Large intestine (tissue), 3 donors: ENCODE measurements around the gene KSR2. TPM values are rescaled to one million over a fixed set of nuclear protein-coding genes. Genes with fewer than 3 reads are reported as not detected.

Experiments used
- DNase-seq, 2 donors: peaks; one replicate each; pipeline versions ENCODE4 v3.0.0 to v3.0.0-alpha.2; 2013
- H3K27ac ChIP-seq: one replicate; pipeline ENCODE4 v1.5.1; 2013; ENCODE audit warnings: low read length
- H3K27me3 ChIP-seq: 2 replicates; pipeline ENCODE4 v1.6.1; 2013; ENCODE audit warnings: low read length; ENCODE audit not compliant: control insufficient read depth, insufficient read depth
- H3K36me3 ChIP-seq: 2 replicates; pipeline ENCODE4 v1.6.1; 2013; ENCODE audit warnings: low read length; ENCODE audit not compliant: control insufficient read depth, insufficient read depth
- H3K4me1 ChIP-seq: one replicate; pipeline ENCODE4 v1.6.1; 2013; ENCODE audit warnings: low read length; ENCODE audit not compliant: control insufficient read depth, insufficient read depth
- H3K4me3 ChIP-seq: one replicate; pipeline ENCODE4 v1.5.1; 2013; ENCODE audit warnings: low read length
- H3K9me3 ChIP-seq: one replicate; pipeline ENCODE4 v1.6.1; 2013; ENCODE audit warnings: mild to moderate bottlenecking, low read depth, low read length, moderate library complexity; ENCODE audit not compliant: control insufficient read depth
- WGBS: methylation state at CpG from one replicate; pipeline ENCODE4 v1.1.5; 2013; ENCODE audit warnings: low lambda C conversion rate; ENCODE audit not compliant: insufficient coverage; 5-methylcytosine and 5-hydroxymethylcytosine counted together
- polyA plus RNA-seq: library from polyadenylated mRNA; unstranded; fragments of 120-200 nt; gene quantifications from one replicate; pipeline ENCODE4 v1.2.1, GENCODE V29; 2013

Gene KSR2
- polyA plus RNA-seq, 1 donor = 0.61 TPM

DNA sequence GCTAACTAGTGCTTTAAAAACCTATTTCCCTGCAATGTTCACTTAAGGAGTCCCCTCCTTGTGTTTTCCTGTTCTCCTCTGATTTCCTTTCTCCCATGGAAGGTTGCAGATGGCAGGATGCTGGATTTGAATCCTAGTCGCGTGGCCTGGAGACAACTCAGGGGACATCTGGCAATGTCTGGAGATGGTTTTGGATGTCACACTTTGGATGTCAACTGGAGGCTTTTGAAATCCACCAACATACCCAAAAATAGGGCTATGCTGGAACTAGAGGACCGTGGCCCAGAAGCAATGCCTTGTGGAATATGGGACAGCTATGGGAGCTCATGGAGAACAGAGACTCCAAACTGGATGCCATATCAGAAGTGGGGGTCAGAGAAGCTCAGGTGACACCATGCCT lies 511.6 kb downstream of the KSR2 start:
- no peak for DNase-seq
- H3K9me3 ChIP-seq = no peaks in the 10 kb centered on the region
- H3K36me3 ChIP-seq = no peaks in the 10 kb centered on the region
- H3K27me3 ChIP-seq = peaks cover 2% of the 10 kb centered on the region
- WGBS = no CpG with 5 or more reads among the region's 3 CpGs
- no peak overlapping the region for H3K4me3 ChIP-seq
- H3K27ac ChIP-seq = no peak overlapping the region
- no peaks in the 10 kb centered on the region for H3K4me1 ChIP-seq

DNA sequence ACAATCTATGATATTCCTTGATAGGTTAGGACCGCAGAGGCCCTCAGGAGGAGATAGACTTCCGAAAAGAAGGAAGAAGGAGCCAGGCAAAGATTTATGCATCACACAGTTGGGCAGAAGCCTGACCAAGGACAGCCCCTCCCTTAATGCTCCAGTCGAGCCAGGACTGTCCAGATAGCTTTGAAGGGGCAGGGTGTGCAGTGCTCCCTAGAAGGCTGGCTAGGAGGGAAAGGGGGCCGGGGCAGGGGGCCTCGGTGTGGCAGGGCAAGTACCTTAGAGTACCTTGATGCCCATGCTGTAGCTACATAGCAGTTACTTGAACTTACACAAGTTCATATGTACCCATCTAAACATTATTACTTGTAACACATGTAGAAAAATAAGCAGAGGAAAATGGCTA lies 512.7 kb downstream of the KSR2 start:
- Histone ChIP-seq H3K36me3 (no peaks in the 10 kb centered on the region), H3K27me3 (peaks cover 2% of the 10 kb centered on the region), H3K4me1 (no peaks in the 10 kb centered on the region), H3K4me3 (no peak overlapping the region), H3K9me3 (no peaks in the 10 kb centered on the region), H3K27ac (no peak overlapping the region)
- no peak for DNase-seq
- 92% methylated on average over 2 of the region's 5 CpGs for WGBS

DNA sequence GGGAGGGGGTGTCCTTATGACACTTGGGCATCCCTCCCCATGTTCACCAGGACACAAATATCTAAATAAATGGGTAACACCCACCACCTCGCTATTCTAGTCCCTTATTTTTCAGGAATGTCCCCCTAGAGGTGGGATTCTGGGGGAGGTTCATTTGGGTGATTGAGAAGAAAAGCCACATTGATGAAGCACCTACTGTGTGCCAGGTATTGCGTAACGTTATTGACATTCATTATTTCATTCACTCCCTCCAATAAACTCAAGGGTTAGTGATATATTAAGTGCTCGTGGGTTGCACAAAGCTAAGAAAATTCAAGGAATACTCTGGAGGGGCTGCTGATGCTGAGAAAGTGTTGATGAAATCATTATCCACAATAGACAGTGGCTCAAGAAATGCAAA lies 514.8 kb downstream of the KSR2 start:
- H3K27ac ChIP-seq = no peak overlapping the region
- no peaks in the 10 kb centered on the region for H3K4me1 ChIP-seq
- H3K27me3 ChIP-seq = peaks cover 2% of the 10 kb centered on the region
- no peak for DNase-seq
- H3K9me3 ChIP-seq = no peaks in the 10 kb centered on the region
- H3K36me3 ChIP-seq = no peaks in the 10 kb centered on the region
- no CpG with 5 or more reads among the region's 4 CpGs for WGBS
- H3K4me3 ChIP-seq = no peak overlapping the region

DNA sequence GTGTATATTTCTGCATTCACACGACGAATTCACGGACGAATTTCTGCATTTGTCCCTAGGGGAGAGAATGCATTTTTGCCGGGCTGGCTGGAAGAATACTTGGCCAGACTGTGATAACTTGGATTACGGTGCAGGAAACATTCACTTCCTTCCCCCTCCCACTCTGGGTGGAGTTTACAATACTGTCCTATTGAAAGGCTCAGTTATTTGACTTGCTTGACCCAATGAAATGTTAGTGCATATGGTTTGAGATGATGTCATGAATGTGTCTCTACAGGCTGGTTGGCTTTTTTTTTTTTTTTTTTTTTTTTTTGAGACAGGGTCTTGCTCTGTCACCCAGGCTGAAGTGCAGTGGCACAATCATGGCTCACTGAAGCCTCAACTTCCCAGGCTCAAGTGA lies 516.7 kb downstream of the KSR2 start:
- Histone ChIP-seq H3K9me3 (no peaks in the 10 kb centered on the region), H3K27ac (no peak overlapping the region), H3K4me3 (no peak overlapping the region), H3K4me1 (no peaks in the 10 kb centered on the region), H3K27me3 (peaks cover 2% of the 10 kb centered on the region), H3K36me3 (no peaks in the 10 kb centered on the region)
- DNase-seq = no peak
- WGBS = no CpG with 5 or more reads among the region's 6 CpGs

DNA sequence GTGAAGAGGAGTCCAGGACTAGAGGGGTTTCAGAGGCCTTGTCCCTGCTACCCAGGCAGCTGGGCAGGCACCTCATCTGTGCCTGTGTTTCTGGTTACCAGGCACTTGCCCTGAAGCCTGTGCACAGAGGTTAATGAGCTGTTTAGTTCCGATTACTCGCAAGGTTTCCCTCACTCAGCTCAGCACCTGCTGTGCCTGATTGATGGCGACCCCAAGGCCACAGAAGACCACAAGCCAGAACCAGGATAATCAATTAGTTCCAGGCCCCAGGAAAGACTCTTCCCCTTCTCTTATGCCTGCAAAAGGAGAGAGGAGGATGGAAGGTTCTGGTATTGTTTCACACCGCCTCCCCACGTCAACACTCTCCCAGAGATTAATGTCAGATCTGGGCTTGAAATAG lies 518.6 kb downstream of the KSR2 start:
- no CpG with 5 or more reads among the region's 5 CpGs for WGBS
- Histone ChIP-seq H3K4me1 (no peaks in the 10 kb centered on the region), H3K27ac (no peak overlapping the region), H3K36me3 (no peaks in the 10 kb centered on the region), H3K4me3 (no peak overlapping the region), H3K27me3 (peaks cover 2% of the 10 kb centered on the region), H3K9me3 (no peaks in the 10 kb centered on the region)
- DNase-seq = no peak

DNA sequence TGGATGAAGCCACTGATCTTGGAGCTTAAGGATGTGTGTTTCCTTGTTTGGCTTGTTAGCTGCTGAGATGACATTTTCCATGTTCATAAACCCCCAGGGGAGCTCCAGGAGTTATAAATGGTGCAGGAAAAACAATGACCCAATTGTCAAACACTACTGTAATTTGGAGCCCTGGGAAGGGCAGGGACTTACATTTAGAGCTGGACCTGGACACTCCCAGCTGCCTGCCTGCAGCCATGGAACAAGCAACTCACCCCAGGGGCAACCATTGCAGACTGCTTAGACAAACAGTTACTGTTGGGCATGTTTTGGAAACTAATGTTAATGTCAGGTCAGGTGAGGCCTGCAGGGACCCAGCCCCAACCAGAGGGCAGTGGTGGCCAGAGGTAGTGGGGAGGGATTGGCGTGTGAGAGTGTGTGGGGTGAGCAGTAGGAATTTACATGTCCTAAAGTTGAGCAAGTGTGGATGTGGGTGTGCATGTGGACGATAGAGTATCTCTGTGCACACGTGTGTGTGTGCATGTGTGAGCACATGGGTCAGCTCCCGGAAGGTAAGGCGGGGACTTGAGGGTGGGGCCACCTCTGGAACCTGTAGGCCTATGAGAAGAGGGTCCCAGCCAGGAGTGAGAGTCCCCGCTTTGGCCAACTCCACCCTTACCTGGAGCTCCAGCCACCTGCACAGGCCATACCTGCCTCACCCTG lies 521.0 kb downstream of the KSR2 start:
- DNase-seq = peak in 1 of 2 donors; percentile 12
- no peak overlapping the region for H3K4me3 ChIP-seq
- no peak overlapping the region for H3K27ac ChIP-seq
- H3K9me3 ChIP-seq = no peaks in the 10 kb centered on the region
- no peaks in the 10 kb centered on the region for H3K36me3 ChIP-seq
- no CpG with 5 or more reads among the region's 6 CpGs for WGBS
- H3K4me1 ChIP-seq = no peaks in the 10 kb centered on the region
- H3K27me3 ChIP-seq = peaks cover 2% of the 10 kb centered on the region

DNA sequence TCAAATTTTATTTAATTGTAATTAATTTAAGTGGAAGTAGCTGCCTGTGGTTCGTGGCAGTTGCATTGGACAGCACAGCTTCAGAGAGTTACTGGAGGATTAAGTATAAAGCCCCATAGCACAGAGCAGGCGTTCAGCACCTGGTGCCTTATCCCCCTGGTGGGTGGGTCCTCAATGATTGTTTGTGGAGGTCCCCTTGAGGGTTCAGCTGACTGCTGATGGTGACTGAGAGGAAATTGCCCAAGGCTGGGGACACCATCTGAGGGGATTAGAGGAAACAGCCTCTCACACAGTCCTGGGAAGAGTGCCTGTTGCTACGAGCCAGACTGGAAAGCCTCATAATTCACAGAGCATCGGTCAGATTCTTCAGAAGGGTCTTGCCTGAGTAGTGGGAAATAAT lies 524.0 kb downstream of the KSR2 start:
- H3K4me1 ChIP-seq = no peaks in the 10 kb centered on the region
- H3K9me3 ChIP-seq = no peaks in the 10 kb centered on the region
- no peaks in the 10 kb centered on the region for H3K36me3 ChIP-seq
- no peak overlapping the region for H3K4me3 ChIP-seq
- DNase-seq = no peak
- no CpG with 5 or more reads among the region's 4 CpGs for WGBS
- no peak overlapping the region for H3K27ac ChIP-seq
- H3K27me3 ChIP-seq = peaks cover 5% of the 10 kb centered on the region

DNA sequence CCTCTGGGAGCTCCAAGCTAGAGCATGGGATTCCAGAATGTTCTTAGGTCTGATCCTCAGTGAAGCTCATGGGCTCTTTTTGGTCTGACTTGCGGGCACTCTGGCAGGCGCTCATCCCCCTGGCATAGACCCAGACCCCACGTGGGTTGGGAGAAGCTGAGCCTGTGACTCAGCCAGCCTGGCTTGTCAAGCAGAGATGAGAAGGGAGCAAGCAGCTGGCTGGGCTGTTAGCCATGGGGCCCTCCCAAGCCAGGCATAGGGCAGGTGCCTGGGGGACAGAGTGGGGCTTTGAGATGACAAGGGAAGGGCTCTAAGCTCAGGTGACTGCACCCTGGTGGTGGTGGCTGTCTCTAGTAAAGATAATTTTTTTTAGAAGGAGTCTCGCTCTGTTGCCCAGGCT lies 527.0 kb downstream of the KSR2 start:
- no CpG with 5 or more reads among the region's 4 CpGs for WGBS

DNA sequence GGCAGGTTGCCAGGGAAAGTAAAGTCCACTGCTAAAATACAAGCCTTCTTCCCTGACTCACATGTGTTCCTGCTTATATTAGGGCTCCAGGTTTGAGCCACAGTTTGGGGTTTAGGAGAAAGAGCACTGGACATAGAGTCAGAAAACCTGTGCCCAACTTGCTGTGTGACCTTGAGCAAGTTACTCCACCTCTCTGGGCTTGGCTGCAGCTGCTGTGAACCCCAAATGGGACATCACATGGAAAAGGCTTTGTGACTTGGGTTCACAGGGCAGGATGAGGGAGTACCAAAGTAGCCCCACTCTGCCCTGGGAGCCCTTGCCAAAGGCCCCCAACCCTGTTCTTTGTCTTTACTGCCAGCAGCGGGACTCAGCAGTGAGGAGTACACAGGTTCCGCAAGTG lies 528.4 kb downstream of the KSR2 start:
- no peaks in the 10 kb centered on the region for H3K36me3 ChIP-seq
- 100% methylated on average over 1 of the region's 2 CpGs for WGBS
- no peaks in the 10 kb centered on the region for H3K9me3 ChIP-seq
- H3K4me1 ChIP-seq = no peaks in the 10 kb centered on the region
- no peak for DNase-seq
- H3K27me3 ChIP-seq = peaks cover 9% of the 10 kb centered on the region
- H3K4me3 ChIP-seq = no peak overlapping the region
- no peak overlapping the region for H3K27ac ChIP-seq

More for the DNA sequence above, 527.0 kb downstream of the KSR2 start:
- DNase-seq = no peak
- Histone ChIP-seq H3K27me3 (peaks cover 9% of the 10 kb centered on the region), H3K4me3 (no peak overlapping the region), H3K27ac (no peak overlapping the region), H3K9me3 (no peaks in the 10 kb centered on the region), H3K4me1 (no peaks in the 10 kb centered on the region), H3K36me3 (no peaks in the 10 kb centered on the region)

DNA sequence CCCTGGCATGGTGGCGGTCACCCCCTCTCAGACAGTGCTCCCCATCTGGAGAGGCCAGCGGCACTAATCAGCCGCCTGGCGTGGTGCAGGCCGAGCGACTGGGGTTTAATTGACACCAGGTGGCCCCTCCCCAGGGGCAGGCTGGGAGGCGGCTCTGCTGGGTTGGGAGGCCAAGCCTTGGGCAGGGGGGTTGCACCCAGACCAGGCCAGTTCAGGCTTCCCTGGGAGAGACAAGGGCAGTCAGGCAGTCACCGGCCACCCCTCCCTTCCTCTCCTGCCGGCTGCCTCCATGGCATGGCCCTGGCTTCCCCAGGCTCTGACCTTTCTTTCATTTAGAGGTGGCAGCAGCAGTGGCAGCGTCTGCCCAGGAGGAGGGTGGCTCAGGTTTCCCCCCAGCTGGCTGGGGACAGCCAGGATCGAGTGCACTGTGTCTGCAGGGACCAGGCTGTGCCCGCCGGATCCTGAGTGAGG lies 529.2 kb downstream of the KSR2 start:
- Histone ChIP-seq H3K27me3 (peaks cover 9% of the 10 kb centered on the region), H3K4me1 (no peaks in the 10 kb centered on the region), H3K9me3 (no peaks in the 10 kb centered on the region), H3K27ac (no peak overlapping the region), H3K4me3 (no peak overlapping the region), H3K36me3 (no peaks in the 10 kb centered on the region)
- DNase-seq = no peak
- WGBS = no CpG with 5 or more reads among the region's 13 CpGs

DNA sequence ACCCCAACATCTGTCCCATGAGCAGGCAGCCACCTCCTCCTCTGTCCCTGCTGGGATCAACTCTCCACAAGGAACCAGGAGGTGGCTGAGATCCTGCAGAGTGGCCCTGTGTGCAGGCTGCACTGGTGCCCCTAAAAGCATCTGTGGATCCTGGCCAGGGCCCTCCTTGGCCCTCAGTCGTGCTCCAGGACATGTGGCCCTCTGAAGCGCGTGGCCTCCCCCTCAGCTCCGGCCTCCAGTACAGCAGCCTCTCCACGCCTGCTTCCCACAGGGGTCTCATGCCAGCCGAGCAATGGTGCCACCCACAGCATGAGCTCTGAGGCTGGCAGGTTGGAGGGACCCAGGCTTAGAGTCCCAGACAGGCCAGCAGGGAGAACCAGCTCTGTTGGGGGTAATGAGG lies 530.0 kb downstream of the KSR2 start:
- no peaks in the 10 kb centered on the region for H3K4me1 ChIP-seq
- DNase-seq = no peak
- H3K36me3 ChIP-seq = no peaks in the 10 kb centered on the region
- no peaks in the 10 kb centered on the region for H3K9me3 ChIP-seq
- no CpG with 5 or more reads among the region's 6 CpGs for WGBS
- no peak overlapping the region for H3K27ac ChIP-seq
- no peak overlapping the region for H3K4me3 ChIP-seq
- H3K27me3 ChIP-seq = peaks cover 9% of the 10 kb centered on the region
